HL-60 (cell line): ENCODE data around the gene TMEM35A.

Source experiments
- DNase-seq, 2 experiments: peaks; one replicate each; pipeline ENCODE4 v3.0.0-alpha.2; 2010 to 2020; ENCODE audit warnings: low read depth in 1 of 2, low spot score in 1 of 2
- H3K27ac ChIP-seq: fragments of 250-450 bp; sonication (Bioruptor Pico); replicated peaks from 2 replicates; pipeline ENCODE4 v1.5.1; 2020; ENCODE audit warnings: mild to moderate bottlenecking, moderate library complexity
- H3K27me3 ChIP-seq: fragments of 250-450 bp; sonication (Bioruptor Pico); 2 replicates; pipeline ENCODE4 v1.5.1; 2021; ENCODE audit warnings: mild to moderate bottlenecking, moderate library complexity; ENCODE audit not compliant: insufficient read depth, poor library complexity, severe bottlenecking
- H3K4me3 ChIP-seq: replicated peaks from 2 replicates; pipeline ENCODE4 v1.5.1; 2011; ENCODE audit warnings: mild to moderate bottlenecking, control low read depth, low read length; ENCODE audit not compliant: insufficient read depth
- CTCF ChIP-seq: IDR thresholded peaks from one replicate; pipeline ENCODE4 v1.5.1; 2011; ENCODE audit warnings: low read length, control low read depth, inconsistent platforms; ENCODE audit not compliant: insufficient read depth
- GABPA ChIP-seq: IDR thresholded peaks from 2 replicates; pipeline ENCODE4 v1.6.1; 2012; ENCODE audit warnings: low read depth
- POLR2AphosphoS5 ChIP-seq: IDR thresholded peaks from 2 replicates; pipeline ENCODE4 v1.6.1; 2012; ENCODE audit warnings: low read depth
- REST ChIP-seq: IDR thresholded peaks from 2 replicates; pipeline ENCODE4 v1.6.1; 2012; ENCODE audit warnings: low read depth; ENCODE audit not compliant: insufficient replicate concordance
- SPI1 ChIP-seq: IDR thresholded peaks from 2 replicates; pipeline ENCODE4 v1.6.1; 2012; ENCODE audit warnings: low read depth, mild to moderate bottlenecking, borderline replicate concordance

TMEM35A gene

GRCh38 chrX:101136235-101136634 lies 57.6 kb downstream of the TMEM35A start:
- H3K27me3 ChIP-seq: no peaks in the 10 kb centered on the region
- DNase-seq: no peak
- no peak overlapping the region for H3K4me3 ChIP-seq
- no peak for TF ChIP-seq REST
- TF ChIP-seq CTCF: no peak
- TF ChIP-seq GABPA: no peak
- TF ChIP-seq POLR2AphosphoS5: no peak
- TF ChIP-seq SPI1: no peak
- H3K27ac ChIP-seq: no peak overlapping the region
